Right hindlimb (tissue), 1 donor: ENCODE results near the gene GNG5.
"Not testable (repeated sequence)": the region's sequence is repeated elsewhere in the genome, so short reads cannot be mapped to it uniquely, and the experiment has no call there.

Source experiments
- DNase-seq: peaks from one replicate; pipeline ENCODE4 v3.0.0-alpha.2; 2018

The GNG5 gene

GRCh38 chr1:84488107-84488506, 18.3 kb downstream of the GNG5 start:
- no peak for DNase-seq

DNA sequence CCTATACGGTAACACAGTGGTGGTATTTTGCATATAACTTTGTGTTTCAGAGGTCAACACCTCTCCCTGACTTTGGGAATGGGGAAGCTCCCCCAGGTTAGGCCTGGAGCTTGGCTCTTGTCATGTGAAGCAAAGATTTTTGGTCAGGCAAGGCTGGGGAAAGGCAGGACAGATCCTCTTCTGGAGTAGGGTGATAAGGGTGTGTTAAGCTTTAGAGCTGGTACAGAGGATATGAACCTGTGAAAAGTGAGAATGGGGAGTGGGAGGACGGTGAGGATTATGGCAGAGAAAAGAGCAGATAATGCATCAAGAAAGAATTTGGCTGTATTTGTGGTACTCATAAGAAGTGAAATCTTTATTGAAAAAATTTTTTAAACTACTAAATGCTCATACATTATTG, 25.1 kb downstream of the GNG5 start:
- no peak for DNase-seq

GRCh38 chr1:84480650-84481049, 25.7 kb downstream of the GNG5 start:
- no peak for DNase-seq

DNA sequence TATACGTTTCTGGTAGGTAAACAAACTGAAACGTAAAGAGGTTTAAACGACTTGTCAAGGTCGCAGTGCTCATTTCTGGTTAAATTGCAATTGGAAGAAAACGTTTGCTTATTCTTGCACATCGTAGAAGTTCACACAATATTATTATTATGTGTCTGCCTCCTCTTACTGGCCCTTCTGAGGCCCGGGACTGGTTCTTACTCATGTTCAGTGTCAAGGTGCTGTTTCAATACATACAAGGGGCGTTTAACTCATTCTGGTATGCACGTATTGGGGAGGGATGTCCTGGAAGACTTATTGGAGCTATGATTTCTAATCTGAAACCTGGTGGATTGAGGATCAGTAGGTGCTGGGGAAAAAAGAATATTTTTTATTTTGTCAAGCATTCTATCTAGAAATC, 26.4 kb downstream of the GNG5 start:
- DNase-seq = no peak

- DNase-seq = peak; percentile 85
Observed at GRCh38 chr1:84478876-84479868, 27.2 kb downstream of the GNG5 start, which contains the start of gene RPF1. Gene RPF1 (plus strand): TSS chr1:84479266. CDS start chr1:84479282, 16 bp downstream.

DNA sequence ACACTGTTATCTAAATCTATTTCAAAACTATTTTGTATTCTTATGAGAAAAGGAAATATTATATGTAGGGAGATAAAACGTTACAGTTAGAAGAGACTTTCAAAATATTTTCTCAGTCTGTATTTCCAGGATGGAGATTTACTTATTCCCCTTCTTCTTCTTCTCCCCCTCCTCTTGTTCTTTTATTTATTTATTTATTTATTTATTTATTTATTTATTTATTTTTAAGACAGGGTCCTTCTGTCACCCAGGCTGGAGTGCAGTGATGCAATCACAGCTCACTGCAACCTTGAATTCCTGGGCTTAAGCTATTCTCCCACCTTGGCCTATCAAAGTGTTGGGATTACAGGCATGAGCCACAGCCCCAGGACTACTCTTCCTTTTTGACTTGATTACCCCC, 30.2 kb downstream of the GNG5 start:
- no peak for DNase-seq

DNA sequence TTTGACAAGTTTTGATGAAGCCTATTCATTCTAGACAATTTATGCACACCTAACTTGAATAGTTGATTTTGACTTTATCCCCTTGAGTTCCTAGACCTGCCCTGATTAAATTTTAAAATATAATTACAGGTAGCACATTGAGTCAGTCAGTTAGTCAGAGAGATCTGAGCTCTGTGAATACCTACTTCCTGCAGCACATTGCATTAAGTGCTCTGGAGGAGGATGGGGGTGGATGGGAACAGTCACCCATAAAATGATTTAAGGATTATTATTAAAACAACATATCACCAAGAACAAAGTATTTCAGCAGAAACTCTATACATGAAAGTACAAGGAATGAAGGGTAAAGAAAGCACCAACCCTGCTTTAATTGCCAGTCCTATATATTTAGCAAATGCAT, 39.1 kb downstream of the GNG5 start:
- DNase-seq = no peak

DNA sequence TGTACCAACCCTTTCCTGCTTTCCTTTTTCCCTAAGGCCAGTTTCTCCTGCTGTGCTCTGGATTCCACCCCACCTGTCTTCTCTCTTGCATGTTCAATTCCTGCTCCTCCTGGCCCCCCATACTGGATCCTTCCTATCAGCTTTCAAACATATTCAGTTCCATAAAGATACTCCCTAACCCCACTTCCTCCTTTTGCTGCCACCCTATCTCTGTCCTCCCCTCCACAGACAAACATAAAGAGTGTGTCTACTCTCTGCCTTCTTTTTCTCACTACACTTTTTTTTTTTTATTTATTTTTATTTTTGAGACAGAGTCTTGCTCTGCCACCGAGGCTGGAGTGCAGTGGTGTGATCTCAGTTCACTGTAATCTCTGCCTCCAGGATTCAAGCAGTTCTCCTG, 44.3 kb downstream of the GNG5 start:
- DNase-seq = no peak

- DNase-seq = no peak
Observed at GRCh38 chr1:84452436-84452835, 53.9 kb downstream of the GNG5 start.

DNA sequence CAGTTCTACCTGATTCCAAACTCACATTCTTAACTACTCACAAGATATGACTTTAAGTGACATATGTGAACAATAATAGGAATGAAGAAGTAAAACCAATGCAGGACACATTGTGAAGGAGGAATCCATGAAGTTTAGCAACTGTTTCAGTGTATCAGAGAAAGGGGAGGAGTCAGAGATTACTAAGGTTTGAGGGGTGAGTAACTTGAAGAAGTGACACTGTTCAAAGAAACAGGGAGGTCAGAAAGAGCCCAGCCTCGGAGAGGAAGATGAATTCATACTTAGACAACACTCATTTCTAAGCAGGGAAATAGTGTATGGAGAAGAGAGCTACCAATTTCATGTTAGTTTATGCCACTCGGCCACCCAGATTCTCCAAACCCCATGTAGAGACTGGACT, 55.5 kb downstream of the GNG5 start:
- DNase-seq = no peak

- DNase-seq = not testable (repeated sequence)
Observed at GRCh38 chr1:84448704-84449103, 57.7 kb downstream of the GNG5 start.
